Measurements from ENCODE around the gene ANO4.

The ANO4 gene

DNA sequence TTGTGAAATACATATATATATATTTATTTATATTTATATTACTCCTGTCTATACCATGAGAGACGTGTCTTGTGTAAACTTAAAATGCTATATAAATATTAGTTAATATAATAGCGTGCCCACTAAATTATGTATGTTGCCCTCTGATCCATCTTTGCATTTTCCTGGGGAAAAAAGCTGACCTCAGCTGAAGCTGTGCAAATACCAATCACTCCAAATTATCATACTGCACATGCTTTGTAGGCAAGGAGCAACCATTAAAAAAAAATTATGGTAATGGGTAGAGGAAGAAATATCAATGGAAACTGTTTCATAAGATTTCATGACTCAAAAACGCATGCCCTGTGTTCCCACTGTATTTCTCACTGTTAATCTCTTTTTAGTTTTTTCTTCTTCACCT, 179.8 kb downstream of the ANO4 start (continued):
- TF ChIP-seq ZNF248 (tag by site-specific recombination; IDR thresholded peaks at IDR 0.05) (no peak), ZNF23 (tag by site-specific recombination; IDR thresholded peaks at IDR 0.05; ENCODE audit: borderline replicate concordance) (no peak), KLF1 (tag by site-specific recombination; IDR thresholded peaks at IDR 0.05) (no peak), REST (tag by site-specific recombination; IDR thresholded peaks at IDR 0.05) (no peak), ZNF792 (tag by site-specific recombination; IDR thresholded peaks at IDR 0.05) (no peak), ZBTB48 (tag by site-specific recombination; IDR thresholded peaks at IDR 0.05) (no peak), ZBTB6 (tag by site-specific recombination; IDR thresholded peaks at IDR 0.05) (no peak), ZNF645 (tag by site-specific recombination; IDR thresholded peaks at IDR 0.05) (no peak), ZNF426 (tag by site-specific recombination; IDR thresholded peaks at IDR 0.05) (no peak)

DNA sequence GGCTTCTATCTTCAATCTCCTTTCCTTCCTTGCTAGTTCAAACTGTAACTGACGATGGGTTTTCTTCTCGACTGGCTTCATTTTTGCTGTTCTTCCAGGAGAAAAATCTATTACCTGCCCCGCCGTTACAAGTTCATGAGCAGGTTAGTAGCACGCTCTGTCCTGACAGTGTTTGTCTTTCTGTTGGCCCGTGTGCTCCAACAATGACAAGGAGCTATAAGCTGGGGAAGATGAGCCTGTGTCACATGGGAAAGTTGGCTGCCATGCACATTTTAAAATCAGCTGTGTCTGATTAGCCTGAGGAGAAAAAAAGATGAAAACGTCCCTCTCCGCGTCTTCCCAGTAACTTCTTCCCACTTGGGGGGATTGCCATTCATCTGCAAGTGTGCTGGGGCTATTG, 180.2 kb downstream of the ANO4 start:
- ChIA-PET POLR2A (no interaction called here), CTCF (no interaction called here)
- no peaks in the 10 kb centered on the region for H3K9me3 ChIP-seq (ENCODE audit: control insufficient read depth, insufficient read depth, low read depth, low read length)
- H3K4me1 ChIP-seq (ENCODE audit: control insufficient read depth, insufficient read depth, low read length) = no peaks in the 10 kb centered on the region
- H3K27ac ChIP-seq (ENCODE audit: extremely low read depth, low read depth, low read length) = no peak overlapping the region
- TF ChIP-seq, protein P1, sequence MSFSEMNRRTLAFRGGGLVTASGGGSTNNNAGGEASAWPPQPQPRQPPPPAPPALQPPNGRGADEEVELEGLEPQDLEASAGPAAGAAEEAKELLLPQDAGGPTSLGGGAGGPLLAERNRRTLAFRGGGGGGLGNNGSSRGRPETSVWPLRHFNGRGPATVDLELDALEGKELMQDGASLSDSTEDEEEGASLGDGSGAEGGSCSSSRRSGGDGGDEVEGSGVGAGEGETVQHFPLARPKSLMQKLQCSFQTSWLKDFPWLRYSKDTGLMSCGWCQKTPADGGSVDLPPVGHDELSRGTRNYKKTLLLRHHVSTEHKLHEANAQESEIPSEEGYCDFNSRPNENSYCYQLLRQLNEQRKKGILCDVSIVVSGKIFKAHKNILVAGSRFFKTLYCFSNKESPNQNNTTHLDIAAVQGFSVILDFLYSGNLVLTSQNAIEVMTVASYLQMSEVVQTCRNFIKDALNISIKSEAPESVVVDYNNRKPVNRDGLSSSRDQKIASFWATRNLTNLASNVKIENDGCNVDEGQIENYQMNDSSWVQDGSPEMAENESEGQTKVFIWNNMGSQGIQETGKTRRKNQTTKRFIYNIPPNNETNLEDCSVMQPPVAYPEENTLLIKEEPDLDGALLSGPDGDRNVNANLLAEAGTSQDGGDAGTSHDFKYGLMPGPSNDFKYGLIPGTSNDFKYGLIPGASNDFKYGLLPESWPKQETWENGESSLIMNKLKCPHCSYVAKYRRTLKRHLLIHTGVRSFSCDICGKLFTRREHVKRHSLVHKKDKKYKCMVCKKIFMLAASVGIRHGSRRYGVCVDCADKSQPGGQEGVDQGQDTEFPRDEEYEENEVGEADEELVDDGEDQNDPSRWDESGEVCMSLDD (tag by site-specific recombination; IDR thresholded peaks at IDR 0.05) = no peak
- TF ChIP-seq ZNF133 (tag by site-specific recombination; IDR thresholded peaks at IDR 0.05) = no peak
- TF ChIP-seq, protein P2, sequence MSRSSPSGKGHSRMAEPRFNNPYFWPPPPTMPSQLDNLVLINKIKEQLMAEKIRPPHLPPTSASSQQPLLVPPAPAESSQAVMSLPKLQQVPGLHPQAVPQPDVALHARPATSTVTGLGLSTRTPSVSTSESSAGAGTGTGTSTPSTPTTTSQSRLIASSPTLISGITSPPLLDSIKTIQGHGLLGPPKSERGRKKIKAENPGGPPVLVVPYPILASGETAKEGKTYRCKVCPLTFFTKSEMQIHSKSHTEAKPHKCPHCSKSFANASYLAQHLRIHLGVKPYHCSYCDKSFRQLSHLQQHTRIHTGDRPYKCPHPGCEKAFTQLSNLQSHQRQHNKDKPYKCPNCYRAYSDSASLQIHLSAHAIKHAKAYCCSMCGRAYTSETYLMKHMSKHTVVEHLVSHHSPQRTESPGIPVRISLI (tag by site-specific recombination; IDR thresholded peaks at IDR 0.05) = no peak
- H3K4me3 ChIP-seq (ENCODE audit: low read depth, low read length) = no peak overlapping the region
- H3K36me3 ChIP-seq (ENCODE audit: control insufficient read depth in 2 of 2, insufficient read depth in 1 of 2, low read length in 2 of 2) = no peaks in the 10 kb centered on the region

GRCh38 chr12:100976735-100977134, 182.2 kb downstream of the ANO4 start:
- Histone ChIP-seq H3K9me3 (ENCODE audit: control insufficient read depth, insufficient read depth, low read depth, low read length) (no peaks in the 10 kb centered on the region), H3K27ac (ENCODE audit: extremely low read depth, low read depth, low read length) (no peak overlapping the region), H3K4me3 (ENCODE audit: low read depth, low read length) (no peak overlapping the region), H3K4me1 (ENCODE audit: control insufficient read depth, insufficient read depth, low read length) (no peaks in the 10 kb centered on the region), H3K36me3 (ENCODE audit: control insufficient read depth in 2 of 2, insufficient read depth in 1 of 2, low read length in 2 of 2) (no peaks in the 10 kb centered on the region)
- ChIA-PET POLR2A (no interaction called here), CTCF (interaction anchor here (1.1 kb wide), 1 partner anchor 27 kb away, joined by 3 read pairs; no protein-coding TSS in a partner anchor)
- TF ChIP-seq ZNF140 (tag by site-specific recombination; IDR thresholded peaks at IDR 0.05) (no peak), ZNF26 (tag by site-specific recombination; IDR thresholded peaks at IDR 0.05) (no peak), ZNF473 (tag by site-specific recombination; IDR thresholded peaks at IDR 0.05) (no peak)
- TF ChIP-seq, protein P3, sequence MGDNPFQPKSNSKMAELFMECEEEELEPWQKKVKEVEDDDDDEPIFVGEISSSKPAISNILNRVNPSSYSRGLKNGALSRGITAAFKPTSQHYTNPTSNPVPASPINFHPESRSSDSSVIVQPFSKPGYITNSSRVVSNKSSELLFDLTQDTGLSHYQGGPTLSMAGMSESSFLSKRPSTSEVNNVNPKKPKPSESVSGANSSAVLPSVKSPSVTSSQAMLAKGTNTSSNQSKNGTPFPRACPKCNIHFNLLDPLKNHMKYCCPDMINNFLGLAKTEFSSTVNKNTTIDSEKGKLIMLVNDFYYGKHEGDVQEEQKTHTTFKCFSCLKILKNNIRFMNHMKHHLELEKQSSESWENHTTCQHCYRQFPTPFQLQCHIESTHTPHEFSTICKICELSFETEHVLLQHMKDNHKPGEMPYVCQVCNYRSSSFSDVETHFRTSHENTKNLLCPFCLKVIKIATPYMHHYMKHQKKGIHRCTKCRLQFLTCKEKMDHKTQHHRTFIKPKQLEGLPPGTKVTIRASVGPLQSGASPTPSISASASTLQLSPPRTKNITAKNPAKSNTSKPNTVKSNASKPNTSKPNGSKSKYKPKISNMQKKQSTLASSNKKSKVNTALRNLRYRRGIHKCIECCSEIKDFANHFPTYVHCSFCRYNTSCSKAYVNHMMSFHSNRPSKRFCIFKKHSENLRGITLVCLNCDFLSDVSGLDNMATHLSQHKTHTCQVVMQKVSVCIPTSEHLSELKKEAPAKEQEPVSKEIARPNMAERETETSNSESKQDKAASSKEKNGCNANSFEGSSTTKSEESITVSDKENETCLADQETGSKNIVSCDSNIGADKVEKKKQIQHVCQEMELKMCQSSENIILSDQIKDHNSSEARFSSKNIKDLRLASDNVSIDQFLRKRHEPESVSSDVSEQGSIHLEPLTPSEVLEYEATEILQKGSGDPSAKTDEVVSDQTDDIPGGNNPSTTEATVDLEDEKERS (tag by site-specific recombination; IDR thresholded peaks at IDR 0.05) = no peak
- TF ChIP-seq, protein P4, sequence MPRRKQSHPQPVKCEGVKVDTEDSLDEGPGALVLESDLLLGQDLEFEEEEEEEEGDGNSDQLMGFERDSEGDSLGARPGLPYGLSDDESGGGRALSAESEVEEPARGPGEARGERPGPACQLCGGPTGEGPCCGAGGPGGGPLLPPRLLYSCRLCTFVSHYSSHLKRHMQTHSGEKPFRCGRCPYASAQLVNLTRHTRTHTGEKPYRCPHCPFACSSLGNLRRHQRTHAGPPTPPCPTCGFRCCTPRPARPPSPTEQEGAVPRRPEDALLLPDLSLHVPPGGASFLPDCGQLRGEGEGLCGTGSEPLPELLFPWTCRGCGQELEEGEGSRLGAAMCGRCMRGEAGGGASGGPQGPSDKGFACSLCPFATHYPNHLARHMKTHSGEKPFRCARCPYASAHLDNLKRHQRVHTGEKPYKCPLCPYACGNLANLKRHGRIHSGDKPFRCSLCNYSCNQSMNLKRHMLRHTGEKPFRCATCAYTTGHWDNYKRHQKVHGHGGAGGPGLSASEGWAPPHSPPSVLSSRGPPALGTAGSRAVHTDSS (tag by site-specific recombination; IDR thresholded peaks at IDR 0.05) = no peak

Measured in HEK293 (cell line).